GM19240 (cell line): ENCODE results near the gene ADK.

Experiments used
- DNase-seq: peaks from one replicate; pipeline ENCODE4 v3.0.0; 2011; ENCODE audit warnings: low spot score; ENCODE audit not compliant: insufficient read length

Gene ADK

DNA sequence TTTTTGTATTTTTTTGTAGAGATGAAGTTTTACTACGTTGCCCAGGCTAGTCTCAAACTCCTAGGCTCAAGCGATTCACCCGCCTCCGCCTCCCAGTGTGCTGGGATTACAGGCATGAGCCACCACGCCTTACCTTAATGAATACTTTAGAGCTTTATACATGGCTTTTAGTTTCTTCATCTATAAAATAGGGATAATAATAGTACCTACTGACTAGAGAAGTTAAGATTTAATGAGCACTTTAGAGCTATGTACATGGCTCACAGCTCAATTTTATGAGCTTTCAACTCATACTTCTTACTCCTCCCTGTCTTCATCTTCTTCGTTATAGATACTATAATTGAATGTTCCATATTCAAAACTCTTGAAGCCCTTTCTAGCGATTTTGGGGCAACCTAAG lies 445.7 kb downstream of the ADK start:
- no peak for DNase-seq

DNA sequence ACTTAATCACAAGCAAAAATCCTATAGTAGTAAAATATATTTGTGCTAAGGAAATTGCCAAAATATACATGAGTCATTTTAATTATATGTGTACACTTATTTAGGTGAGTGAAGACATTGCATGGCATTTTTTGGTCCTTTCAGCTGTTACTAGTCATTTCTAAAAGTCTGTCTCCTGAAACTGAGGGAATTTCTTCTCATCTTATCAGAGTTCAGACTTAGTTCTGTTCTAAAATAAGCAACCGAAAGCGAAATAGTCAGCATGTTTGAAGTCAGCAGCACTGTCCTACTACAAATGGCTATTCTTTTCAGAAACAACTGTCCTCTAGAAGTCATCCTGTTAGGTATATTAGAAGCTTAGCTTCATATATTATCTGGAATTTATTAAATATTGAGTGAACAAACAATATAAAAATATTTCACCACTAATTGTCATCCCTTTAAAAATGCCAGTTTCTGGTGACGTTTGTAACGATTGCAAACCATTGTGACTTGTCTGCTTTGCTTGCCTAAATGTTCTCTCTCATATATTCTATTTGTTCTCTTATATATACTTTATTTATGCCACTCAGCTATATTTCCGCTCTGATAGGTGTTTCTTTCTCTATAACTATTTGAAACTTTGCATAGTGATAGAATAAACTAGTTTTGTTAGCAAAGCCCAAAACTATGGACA lies 448.0 kb downstream of the ADK start:
- DNase-seq = no peak

DNA sequence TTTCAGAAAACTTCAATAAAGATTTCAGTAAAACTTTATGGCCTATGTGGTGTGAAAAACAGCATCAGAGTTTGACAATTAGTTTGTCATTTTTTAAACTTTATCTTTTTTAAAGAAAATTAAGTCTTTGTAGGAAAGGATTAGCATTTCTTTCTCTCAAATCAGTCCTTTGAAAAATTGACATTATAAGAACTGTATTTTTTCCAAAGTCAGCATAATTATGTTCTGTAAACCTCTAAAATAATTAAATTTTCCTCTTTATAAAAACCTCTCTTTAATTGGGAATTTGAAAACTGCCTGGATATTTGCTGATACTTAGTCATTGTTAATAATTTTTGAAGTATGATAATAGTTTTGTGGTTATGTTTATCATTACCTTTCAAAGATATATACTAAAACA lies 448.7 kb downstream of the ADK start:
- no peak for DNase-seq

DNA sequence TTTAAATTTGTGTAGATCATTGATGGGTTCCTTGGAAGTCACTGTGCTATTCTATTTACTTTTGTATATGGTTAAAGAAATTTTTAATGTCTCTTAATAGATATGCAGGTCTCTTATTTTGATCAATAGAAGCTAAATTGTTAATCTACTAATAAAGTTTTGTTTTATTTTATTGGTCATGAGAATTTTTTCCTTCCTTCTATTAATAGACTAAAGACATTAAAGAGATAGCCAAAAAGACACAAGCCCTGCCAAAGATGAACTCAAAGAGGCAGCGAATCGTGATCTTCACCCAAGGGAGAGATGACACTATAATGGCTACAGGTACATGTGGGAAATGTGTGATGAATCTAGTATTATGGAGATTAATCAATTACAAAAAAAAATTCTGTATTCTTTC lies 449.1 kb downstream of the ADK start:
- no peak for DNase-seq

DNA sequence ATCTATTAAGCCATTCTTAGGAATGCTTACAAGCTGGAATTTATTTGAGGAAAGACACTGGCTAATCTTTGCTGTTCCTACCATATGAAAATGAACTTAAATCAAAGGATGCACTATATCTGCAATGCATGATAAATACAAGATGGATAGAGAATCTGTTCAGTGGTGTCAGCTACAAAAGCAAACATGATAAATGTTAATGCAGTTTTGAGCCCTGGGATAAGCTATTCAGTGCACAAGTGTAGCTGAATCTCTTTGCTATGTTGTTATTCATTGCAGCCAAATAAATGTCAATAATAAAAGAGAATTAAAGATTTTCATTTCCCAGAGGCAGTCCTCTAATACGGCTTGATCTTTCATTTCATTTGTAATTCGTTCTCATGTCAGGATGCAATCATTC lies 451.6 kb downstream of the ADK start:
- DNase-seq = no peak

DNA sequence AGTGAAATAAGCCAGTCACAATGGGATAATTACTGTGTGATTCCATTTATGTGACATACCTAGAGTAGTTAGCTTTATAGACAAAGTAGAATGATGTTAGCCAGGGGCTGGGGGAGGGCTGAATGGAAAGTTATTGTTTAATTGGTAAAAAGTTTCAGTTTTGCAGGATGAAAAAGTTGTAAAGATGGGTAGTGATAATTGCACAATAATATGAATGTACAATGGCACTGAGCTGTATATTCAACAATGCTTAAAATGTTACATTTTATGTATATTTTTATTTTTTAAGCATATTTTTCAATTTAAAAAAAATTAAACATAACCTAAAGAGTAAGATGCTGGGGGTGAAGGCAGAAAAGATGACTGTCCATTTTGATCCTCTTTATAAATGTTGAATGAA lies 459.3 kb downstream of the ADK start:
- no peak for DNase-seq

DNA sequence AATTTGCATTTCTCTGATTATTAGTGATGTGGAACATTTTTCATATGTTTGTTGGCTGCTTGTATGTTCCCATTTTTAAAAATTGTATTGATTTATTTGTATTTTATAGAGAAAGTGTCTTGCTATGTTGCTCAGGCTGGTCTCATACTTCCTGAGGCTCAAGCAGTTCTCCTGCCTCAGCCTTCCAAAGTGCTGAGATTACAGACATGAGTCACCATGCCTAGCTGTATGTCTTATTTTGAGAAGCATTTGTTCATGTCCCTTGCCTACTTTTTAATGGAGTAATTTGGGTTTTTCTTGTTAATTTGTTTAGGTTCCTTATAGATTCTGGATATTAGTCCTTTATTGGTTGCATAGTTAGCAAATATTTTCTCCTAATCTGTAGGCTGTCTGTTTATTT lies 461.2 kb downstream of the ADK start:
- DNase-seq = no peak

DNA sequence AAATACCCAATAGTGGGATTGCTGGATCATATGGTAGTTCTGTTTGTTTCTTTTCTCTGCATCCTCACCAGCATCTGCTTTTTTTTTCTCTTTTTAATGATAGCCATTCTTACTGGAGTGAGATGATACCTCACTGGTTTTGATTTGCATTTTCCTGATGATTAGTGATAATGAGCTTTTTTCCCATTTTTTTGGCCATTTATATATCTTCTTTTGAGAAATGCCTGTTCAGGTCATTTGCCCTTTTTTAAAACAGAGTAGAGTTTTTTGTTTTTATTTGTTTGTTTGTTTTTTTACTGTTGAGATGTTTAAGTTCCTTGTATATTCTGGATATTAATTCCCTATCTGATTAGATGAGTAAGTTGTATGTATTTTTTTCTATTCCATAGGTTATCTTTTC lies 469.6 kb downstream of the ADK start:
- DNase-seq = no peak

DNA sequence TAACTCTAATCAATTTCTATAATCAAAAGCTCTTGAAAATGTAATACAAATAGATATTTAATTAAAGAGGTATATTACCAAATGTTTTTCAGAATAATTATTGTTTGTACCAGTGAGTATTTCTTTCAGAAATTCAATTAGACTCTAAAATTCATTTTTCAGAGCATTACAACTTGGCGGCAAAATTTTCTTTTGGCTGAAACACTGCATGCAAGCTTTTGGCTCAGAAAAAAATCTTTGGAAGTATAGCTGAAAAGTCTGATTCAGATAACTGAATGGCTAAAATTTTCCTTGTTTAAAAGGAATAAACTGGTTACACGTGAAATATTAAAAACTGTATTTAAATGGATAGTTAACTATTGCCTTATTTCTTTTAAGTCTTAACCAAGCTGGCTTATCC lies 472.8 kb downstream of the ADK start:
- DNase-seq = no peak

DNA sequence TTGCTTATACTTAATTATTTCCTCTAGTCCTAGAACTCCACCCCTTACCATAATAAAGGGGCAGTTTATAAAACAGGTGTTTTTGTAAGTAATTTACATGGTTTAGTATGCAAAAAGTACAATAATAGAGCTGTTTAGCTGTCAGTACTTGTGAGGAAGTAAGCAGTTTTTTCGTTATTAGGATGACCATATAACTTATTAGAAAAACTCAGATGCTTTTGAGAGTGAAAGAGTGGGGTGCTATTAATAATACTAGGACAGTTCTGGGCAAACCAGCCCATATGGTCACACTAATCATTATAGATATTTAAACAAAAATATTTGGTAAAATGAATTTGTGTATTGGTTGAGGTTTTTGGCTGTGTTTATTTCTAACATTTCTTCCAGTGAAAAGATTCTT lies 473.5 kb downstream of the ADK start:
- no peak for DNase-seq

DNA sequence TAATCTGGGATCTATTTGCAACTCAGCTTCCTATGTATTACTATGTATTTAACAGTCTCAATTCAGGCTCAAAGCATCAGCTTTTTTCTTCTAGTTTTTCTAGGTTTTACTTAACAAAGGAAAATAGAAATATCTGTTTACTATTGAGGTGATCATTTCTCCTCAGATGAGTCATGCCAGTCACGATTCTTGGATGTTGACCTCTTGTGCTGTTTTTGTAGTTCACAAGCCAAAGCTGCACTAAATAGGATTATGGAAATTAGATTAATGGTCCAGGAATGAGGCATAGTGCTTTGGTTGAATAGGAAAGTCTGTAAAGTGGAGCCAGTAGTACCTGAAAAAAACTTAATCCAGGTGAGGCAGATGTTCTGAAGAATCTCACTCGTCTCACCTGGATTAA lies 477.1 kb downstream of the ADK start:
- DNase-seq = no peak

DNA sequence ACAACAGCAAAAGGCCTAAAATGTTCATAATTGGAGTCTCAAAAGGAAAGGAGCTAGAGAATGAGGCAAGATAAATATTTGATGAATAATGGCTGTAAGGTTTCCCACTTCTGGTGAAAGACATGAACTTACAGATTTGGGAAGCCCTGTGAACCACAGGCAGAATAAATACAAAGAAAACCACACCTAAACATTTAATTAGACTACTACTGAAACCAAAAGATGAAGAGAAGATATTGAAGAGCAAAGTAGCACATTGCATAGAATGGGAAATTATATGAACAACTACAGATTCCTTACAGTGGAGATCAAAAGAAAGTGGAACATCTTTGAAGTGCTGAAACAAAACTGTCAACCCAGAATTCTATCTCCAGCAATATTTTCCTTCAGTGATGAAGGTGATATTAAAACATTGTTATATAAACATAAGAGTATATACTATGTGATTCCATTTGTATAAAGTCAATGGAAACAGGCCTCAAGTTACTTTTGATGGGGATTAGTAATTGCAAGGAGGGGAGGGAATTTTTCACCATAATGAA lies 484.0 kb downstream of the ADK start:
- no peak for DNase-seq

DNA sequence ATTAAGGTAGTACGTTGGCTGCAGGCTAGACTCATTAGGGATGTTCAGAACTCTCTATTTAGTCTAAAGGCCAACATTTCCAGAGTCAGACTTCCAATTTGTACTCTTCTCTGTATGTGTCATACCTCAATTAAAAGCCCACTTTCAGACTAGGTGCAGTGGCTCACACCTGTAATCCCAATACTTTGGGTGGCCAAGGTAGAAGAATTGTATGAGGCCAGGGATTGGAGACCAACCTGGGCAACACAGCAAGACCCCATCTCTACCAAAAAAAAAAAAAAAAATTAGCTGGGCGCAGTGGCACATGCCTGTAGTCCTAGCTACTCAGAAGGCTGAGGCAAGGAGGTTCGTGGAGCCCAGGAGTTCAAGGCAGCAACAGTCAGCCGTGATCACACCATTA lies 484.6 kb downstream of the ADK start:
- DNase-seq = no peak

DNA sequence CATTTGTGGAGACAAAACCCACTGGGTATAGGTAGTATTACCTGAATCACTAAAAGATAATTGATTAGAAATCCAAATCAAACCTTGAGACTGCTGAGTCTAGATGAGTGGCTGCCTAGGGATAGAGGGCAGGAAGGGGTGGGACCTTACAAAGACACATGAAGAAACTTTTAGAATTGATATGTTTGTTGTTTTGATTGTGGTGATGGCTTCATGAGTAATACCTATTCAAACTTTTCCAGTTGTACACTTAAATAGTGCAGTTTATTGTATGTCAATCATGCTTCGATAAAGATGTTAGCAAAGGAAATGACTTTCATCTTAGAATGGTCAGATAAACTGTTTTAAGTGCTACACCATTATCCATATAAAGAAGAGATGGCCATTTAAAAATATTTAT lies 486.7 kb downstream of the ADK start:
- DNase-seq = no peak

DNA sequence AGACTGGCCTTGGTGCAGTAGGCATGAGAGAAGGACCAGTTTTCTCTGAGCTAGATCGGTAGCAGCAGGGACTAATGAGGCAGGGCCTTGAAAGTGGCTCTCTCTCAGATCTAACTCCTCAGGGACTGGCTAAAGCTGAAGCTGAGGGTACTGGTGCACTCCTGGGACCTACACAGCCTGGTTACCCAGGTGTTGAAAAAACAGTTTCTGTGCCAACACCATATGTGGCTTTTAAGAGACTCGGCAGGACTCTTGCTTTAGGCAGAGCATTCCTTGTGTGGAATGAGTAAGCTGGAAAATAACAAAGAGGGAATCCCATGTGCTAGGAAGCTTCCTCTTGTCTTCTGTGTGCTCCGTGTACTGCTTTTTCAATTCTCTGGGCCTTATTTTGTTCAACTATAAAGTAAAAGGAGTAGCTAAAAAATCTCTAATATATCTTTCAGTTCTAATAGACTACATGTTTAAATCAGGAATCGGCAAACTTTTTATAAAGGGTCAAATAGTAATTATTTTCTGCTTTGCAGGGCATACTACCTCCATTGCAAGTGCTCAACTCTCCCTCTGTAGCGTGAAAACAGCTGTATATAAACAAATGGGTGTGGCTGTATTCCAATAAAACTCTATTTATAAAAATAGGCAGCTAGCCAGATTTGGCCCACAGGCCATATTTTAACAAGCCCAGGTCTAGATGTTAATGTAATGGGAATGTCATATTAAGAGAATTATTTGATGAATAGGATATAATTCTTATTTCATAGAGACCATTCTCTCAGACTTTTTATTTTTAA lies 489.3 kb downstream of the ADK start:
- no peak for DNase-seq

DNA sequence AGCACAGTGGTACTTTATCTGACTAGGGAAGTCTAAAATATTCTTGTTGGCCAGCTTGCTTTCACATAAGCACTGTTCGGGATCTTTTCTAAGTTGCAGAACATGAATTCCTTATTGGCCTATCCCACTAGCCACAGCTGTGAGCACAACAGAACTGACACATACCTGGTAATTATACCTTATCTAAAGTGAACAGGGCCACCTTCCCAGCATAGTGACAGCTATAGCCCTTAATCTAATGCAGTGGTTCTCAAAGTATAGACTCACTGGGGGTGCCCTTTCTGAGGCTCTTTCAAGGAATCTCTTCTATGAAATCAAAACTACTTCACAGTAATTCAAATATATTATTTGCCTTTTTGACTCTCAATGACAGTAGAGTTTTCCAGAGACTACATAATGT lies 490.6 kb downstream of the ADK start:
- no peak for DNase-seq

DNA sequence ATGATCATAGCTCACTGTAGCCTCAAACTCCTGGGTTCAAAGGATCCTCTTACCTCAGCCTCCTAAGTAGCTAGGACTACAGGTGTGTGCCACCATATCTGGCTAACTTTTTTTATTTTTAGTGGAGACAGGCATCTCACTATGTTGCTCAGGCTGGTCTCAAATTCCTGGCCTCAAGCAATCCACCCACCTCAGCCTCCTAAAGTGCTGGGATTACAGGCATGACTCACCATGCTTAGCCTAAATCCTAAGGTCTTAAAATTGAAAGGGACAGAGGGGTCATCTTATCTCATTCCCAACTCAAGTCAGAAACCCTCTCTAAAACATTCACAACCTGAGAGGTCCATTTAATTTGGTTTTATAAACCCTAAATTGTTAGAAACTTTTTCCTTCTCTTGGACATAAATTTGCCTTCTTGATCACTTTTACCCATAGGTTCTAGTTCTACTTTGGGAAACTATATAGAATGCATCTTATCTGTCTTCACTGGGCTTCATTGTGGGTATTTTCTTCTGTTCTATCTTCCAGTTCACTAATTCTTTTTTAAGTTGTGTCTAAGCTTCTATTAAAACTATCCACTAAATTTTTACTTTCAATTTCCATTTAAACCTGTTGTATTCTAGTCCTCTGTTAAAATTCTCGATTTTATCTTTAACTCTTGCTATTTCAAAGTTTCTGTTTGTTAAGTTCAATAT lies 492.0 kb downstream of the ADK start:
- DNase-seq = no peak

DNA sequence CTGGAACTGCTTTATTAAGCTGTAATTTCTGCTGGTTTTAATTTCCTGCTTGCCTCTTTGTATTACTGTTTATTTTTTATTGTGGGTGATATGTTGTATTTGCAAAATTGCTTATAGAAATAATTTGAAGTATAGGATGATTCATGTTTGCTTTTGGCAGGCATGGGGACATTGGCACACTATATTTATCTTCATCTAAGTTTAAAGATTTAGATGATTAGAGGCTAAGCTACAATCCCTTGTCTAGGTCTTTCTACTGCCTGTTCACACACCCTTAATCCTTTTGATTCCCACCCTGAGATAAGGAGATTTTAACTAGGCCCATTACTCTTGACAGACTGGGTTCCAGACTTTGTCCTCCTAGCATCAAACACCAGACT lies 492.6 kb downstream of the ADK start:
- DNase-seq = no peak

DNA sequence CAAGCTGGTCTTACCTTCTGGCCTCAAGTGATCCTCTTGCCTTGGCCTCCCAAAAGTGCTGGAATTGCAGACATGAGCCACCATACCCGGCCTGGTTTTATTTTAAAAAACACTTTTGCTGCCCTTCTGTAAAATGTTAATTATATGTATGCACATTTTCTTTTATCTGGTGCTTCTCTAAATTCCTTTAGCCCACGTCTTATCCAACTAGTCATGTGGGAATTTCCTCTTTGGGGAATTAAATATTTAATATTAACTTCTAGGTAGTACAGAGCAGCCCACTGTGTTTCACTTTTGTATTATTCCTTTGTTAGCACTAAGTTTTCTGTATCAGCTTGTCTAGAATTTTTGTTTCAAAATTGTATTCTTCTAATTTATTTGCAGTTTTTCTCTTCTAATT lies 493.7 kb downstream of the ADK start:
- DNase-seq = no peak

DNA sequence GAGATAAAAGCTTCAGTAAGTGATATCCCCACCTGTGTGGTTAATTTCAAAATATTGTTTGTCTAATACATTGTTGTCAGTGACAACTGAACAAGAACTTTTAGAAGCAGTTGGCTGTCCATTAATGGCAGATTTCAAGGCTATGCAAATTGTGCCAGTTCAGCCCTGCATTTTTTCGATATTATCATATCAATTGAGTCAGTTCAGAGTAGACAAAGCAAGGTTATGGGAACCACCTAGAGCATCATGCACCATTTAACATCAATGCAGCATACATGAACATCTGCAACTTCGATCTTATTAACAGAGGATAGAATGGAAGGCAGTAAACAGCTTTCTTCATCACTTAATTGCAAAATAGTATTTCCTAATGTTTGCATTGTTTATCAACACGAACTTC lies 494.7 kb downstream of the ADK start:
- no peak for DNase-seq

DNA sequence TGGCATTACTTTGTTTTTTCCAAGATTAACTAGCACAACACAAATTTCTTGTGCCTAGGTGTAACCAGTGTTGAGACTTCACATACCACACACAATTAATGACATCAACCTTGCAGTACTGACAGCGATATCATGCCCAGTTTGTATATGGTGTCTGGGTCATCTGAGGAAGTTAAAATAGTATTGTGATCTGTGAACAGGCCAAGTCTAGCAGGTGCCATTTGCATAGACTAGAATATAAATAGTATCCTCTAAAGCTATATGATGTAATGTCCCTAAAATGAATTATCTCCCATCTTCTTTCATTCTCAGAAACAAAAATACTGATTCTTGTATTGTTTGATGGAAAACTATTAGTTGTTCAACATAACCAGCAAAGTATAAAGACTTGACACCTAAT lies 499.6 kb downstream of the ADK start:
- DNase-seq = no peak

DNA sequence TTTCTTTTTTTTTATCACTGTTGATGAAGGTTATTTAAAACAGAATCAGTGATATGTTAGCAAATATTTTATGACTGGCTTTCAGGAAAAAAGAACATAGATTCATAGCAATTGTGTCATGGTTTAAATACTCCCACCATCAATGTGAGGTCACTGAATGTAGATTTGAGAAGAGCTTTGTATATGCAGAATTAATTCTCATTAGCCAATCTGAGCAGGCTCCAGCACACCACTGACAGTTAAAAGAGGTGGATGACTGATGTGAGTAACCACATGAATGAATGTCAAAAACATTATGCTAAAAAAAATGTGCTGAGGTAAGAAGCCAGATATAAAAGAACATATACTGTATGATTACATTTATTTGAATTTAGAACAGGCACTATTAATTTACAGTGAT lies 500.5 kb downstream of the ADK start:
- no peak for DNase-seq

DNA sequence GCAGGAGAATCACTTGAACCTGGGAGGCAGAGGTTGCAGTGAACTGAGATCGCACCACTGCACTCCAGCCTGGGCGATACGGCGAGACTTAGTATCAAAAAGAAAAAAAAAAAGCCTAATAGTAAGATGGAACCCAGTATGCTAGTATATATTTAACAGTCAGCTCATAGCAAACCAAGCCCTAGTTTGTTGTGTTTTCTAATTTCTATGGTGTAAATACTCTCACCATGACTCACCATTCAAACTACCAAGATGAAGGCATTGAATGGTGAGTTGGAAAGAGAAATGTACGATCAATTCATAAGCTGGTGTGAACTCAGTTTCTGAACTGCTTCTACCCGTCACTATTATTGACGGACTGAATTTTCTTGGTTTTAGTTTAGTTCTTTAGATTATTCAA lies 501.6 kb downstream of the ADK start:
- no peak for DNase-seq
